HEK293T (cell line): ENCODE results near the gene ZNF215.

Experiments used
- CTCF ChIA-PET: fragments of 350-600 bp; formaldehyde crosslinking; extraction: SDS; loops from one replicate; lab custom pipeline; 2021; ENCODE audit warnings: antibody characterized with exemption, inconsistent platforms; lab: Yijun Ruan, JAX
- POLR2A ChIA-PET: fragments of 350-600 bp; formaldehyde crosslinking; extraction: SDS; loops from one replicate; lab custom pipeline; 2020; ENCODE audit warnings: antibody characterized with exemption, inconsistent platforms; lab: Yijun Ruan, JAX
- DNase-seq: peaks from one replicate; pipeline ENCODE4 v3.0.0; 2012; ENCODE audit warnings: mixed read lengths; ENCODE audit errors: extremely low spot score
- ARNT ChIP-seq: fragments of 450-650 bp; IDR thresholded peaks from 2 replicates; pipeline ENCODE4 v1.6.1; 2017; ENCODE audit warnings: mild to moderate bottlenecking
- BHLHE40 ChIP-seq: fragments of 450-650 bp; IDR thresholded peaks from 2 replicates; pipeline ENCODE4 v1.6.1; 2016; ENCODE audit warnings: mild to moderate bottlenecking, moderate library complexity, borderline replicate concordance
- CTBP1 ChIP-seq: fragments of 450-650 bp; IDR thresholded peaks from 2 replicates; pipeline ENCODE4 v1.6.1; 2016; ENCODE audit warnings: borderline replicate concordance
- ELF4 ChIP-seq: fragments of 450-650 bp; IDR thresholded peaks from 2 replicates; pipeline ENCODE4 v1.6.1; 2017; ENCODE audit warnings: antibody characterized with exemption
- FOXA1 ChIP-seq: fragments of 450-650 bp; IDR thresholded peaks from 2 replicates; pipeline ENCODE4 v1.6.1; 2016; ENCODE audit warnings: mild to moderate bottlenecking
- FOXK2 ChIP-seq: fragments of 450-650 bp; IDR thresholded peaks from 2 replicates; pipeline ENCODE4 v1.6.1; 2016; ENCODE audit warnings: mild to moderate bottlenecking
- FOXM1 ChIP-seq: fragments of 450-650 bp; IDR thresholded peaks from 2 replicates; pipeline ENCODE4 v1.6.1; 2017; ENCODE audit warnings: mild to moderate bottlenecking, borderline replicate concordance
- HDGF ChIP-seq: fragments of 450-650 bp; IDR thresholded peaks from 2 replicates; pipeline ENCODE4 v1.6.1; 2017; ENCODE audit warnings: antibody characterized with exemption, borderline replicate concordance
- L3MBTL2 ChIP-seq: fragments of 450-650 bp; conservative IDR thresholded peaks from 2 replicates; pipeline ENCODE4 v1.6.1; 2016; ENCODE audit warnings: mild to moderate bottlenecking
- LEF1 ChIP-seq: fragments of 450-650 bp; IDR thresholded peaks from 2 replicates; pipeline ENCODE4 v1.6.1; 2017; ENCODE audit warnings: mild to moderate bottlenecking, borderline replicate concordance
- NFRKB ChIP-seq: fragments of 450-650 bp; IDR thresholded peaks from 2 replicates; pipeline ENCODE4 v1.6.1; 2016; ENCODE audit warnings: mild to moderate bottlenecking, moderate library complexity
- SP1 ChIP-seq: fragments of 450-650 bp; IDR thresholded peaks from 2 replicates; pipeline ENCODE4 v1.6.1; 2017
- SUZ12 ChIP-seq: fragments of 450-650 bp; IDR thresholded peaks from 2 replicates; pipeline ENCODE4 v1.6.1; 2016; ENCODE audit warnings: mild to moderate bottlenecking
- TARDBP ChIP-seq: fragments of 450-650 bp; IDR thresholded peaks from 2 replicates; pipeline ENCODE4 v1.6.1; 2016
- ZNF384 ChIP-seq: fragments of 450-650 bp; IDR thresholded peaks from 2 replicates; pipeline ENCODE4 v1.6.1; 2016
- TF ChIP-seq, protein P1 (sequence below): fragments of 450-650 bp; IDR thresholded peaks from 2 replicates; pipeline ENCODE4 v1.6.1; 2016

The ZNF215 gene

GRCh38 chr11:6920702-6921101 is 5.5 kb upstream of the ZNF215 start, which contains the start of gene OR2D3:
Gene OR2D3, plus strand, starts transcription at chr11:6921002. Its CDS starts 0 bp downstream, at chr11:6921002.
- ChIA-PET POLR2A (no interaction called here), CTCF (no interaction called here)
- TF ChIP-seq ARNT (no peak), SUZ12 (no peak), HDGF (no peak), L3MBTL2 (no peak), CTBP1 (no peak), FOXK2 (no peak), ZNF384 (no peak), TARDBP (no peak), FOXM1 (no peak), BHLHE40 (no peak), ELF4 (no peak), FOXA1 (no peak), SP1 (no peak), NFRKB (no peak), LEF1 (no peak)
- TF ChIP-seq, protein P1, sequence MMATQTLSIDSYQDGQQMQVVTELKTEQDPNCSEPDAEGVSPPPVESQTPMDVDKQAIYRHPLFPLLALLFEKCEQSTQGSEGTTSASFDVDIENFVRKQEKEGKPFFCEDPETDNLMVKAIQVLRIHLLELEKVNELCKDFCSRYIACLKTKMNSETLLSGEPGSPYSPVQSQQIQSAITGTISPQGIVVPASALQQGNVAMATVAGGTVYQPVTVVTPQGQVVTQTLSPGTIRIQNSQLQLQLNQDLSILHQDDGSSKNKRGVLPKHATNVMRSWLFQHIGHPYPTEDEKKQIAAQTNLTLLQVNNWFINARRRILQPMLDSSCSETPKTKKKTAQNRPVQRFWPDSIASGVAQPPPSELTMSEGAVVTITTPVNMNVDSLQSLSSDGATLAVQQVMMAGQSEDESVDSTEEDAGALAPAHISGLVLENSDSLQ, result no peak
- DNase-seq, result no peak

- DNase-seq, result no peak
- ChIA-PET CTCF (no interaction called here), POLR2A (interaction anchor here (1.4 kb wide), 1 partner anchor 91 kb away, joined by 4 read pairs; no protein-coding TSS in a partner anchor)
- TF ChIP-seq FOXA1, result no peak
- no peak for TF ChIP-seq FOXK2
- no peak for TF ChIP-seq ELF4
- TF ChIP-seq BHLHE40, result no peak
- TF ChIP-seq SP1, result no peak
- TF ChIP-seq NFRKB, result no peak
- TF ChIP-seq TARDBP, result no peak
- TF ChIP-seq CTBP1, result no peak
- no peak for TF ChIP-seq HDGF
- TF ChIP-seq LEF1, result no peak
- no peak for TF ChIP-seq SUZ12
- TF ChIP-seq ARNT, result no peak
- TF ChIP-seq L3MBTL2, result no peak
- no peak for TF ChIP-seq FOXM1
Observed at GRCh38 chr11:6925007-6925577, 1.1 kb upstream of the ZNF215 start.

DNA sequence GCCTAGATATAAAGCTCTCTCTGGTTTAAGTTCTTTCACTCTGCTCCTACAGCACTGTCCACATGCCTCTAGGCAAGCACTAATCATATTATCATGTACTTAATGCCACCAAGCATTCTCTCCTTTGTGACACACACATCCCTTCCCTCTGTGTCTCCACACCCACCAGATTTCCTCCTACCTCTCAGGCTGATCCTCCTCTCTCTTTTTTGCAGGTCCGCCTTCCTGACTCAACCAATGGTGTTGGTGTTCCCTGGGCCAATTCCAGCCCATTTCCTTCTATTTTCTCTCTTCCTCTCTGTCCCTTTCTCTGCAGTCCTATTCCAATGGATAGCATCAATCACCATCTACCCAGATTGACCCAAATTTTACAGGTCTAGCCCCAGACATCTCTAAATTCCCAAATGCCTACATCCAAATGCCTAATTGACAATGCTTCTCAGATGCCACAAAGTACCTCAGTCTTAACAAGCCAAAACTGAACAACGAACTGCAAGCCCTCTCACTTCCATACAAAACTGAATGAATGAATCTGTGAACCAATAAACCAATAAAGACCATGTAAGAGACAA is 504 bp upstream of the ZNF215 start:
- CTCF ChIA-PET, result no interaction called here
- no peak for DNase-seq

DNA sequence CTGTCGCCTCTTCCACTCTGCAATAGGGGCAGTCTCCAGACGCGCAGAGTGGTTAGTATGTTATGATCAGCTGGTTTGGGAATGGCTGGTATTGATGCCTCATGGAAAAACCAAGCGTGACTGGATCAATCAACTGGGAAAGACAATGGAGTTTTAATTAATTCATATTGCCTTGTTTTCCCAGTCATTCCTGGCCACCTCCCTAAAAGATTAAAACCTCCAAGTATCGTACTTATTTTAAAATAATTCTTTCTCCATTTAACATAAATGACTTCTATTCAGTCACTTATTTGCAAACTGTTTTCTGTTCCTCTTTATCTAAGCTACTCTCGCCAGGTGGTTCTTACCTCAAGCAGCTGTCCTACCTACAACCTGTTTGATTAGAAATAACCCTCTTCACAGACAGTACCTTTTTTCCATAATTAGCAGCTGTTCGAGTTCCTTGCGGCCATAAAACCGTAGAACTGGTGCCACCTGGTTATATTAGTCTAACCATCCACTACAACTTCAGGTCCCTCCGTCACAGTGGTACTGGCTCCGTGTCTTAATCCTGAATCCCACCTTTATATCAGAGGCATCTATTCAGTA is 898 bp downstream of the ZNF215 start:
- no peak for TF ChIP-seq L3MBTL2
- no peak for TF ChIP-seq FOXA1
- TF ChIP-seq CTBP1, result no peak
- ChIA-PET POLR2A (interaction anchor here (1.0 to 1.5 kb wide), 8 partner anchors 12 to 587 kb away, joined by 3 to 8 read pairs (median 4); partner anchors contain the start of gene PPFIBP2), CTCF (no interaction called here)
- no peak for DNase-seq

More for the DNA sequence above, 504 bp upstream of the ZNF215 start:
- TF ChIP-seq FOXM1 (no peak), FOXA1 (no peak)
- POLR2A ChIA-PET, result interaction anchor here (1.0 to 1.5 kb wide), 8 partner anchors 13 to 95 kb away, joined by 3 to 8 read pairs (median 4); partner anchors contain the start of genes NLRP14 and ZNF214

- ChIA-PET POLR2A (interaction anchor here (1.5 kb wide), 1 partner anchor 117 kb away, joined by 3 read pairs; no protein-coding TSS in a partner anchor), CTCF (no interaction called here)
- TF ChIP-seq FOXK2, result no peak
- TF ChIP-seq FOXA1, result no peak
- TF ChIP-seq, protein P1, result no peak
- TF ChIP-seq ELF4, result no peak
- TF ChIP-seq ZNF384, result no peak
- no peak for TF ChIP-seq L3MBTL2
- no peak for TF ChIP-seq BHLHE40
- no peak for TF ChIP-seq SP1
- TF ChIP-seq TARDBP, result no peak
- no peak for TF ChIP-seq ARNT
- TF ChIP-seq CTBP1, result no peak
- TF ChIP-seq NFRKB, result no peak
- no peak for TF ChIP-seq FOXM1
- TF ChIP-seq HDGF, result no peak
- TF ChIP-seq SUZ12, result no peak
- no peak for TF ChIP-seq LEF1
- DNase-seq, result no peak
Observed at GRCh38 chr11:6928916-6929315, 2.7 kb downstream of the ZNF215 start.

- CTCF ChIA-PET, result no interaction called here
- TF ChIP-seq BHLHE40, result no peak
- TF ChIP-seq ZNF384, result no peak
- no peak for TF ChIP-seq LEF1
- no peak for TF ChIP-seq FOXK2
- no peak for TF ChIP-seq FOXA1
- TF ChIP-seq SUZ12, result no peak
- no peak for TF ChIP-seq TARDBP
- no peak for TF ChIP-seq FOXM1
- TF ChIP-seq L3MBTL2, result no peak
- TF ChIP-seq CTBP1, result no peak
- no peak for TF ChIP-seq SP1
- TF ChIP-seq HDGF, result no peak
- TF ChIP-seq NFRKB, result no peak
- no peak for TF ChIP-seq ELF4
- TF ChIP-seq, protein P1, result no peak
- TF ChIP-seq ARNT, result no peak
- no peak for DNase-seq
- POLR2A ChIA-PET, result no interaction called here
Observed at GRCh38 chr11:6931146-6931713, 5.0 kb downstream of the ZNF215 start.
